GM12872 (cell line): Measurements from ENCODE around the gene PNPLA8.

Source experiments
- TF ChIP-seq, protein P1 (sequence below): IDR thresholded peaks from 3 replicates; pipeline ENCODE4 v1.5.1; 2011; ENCODE audit warnings: low read depth, mild to moderate bottlenecking, low read length, moderate library complexity; ENCODE audit not compliant: insufficient read depth

The PNPLA8 gene

DNA sequence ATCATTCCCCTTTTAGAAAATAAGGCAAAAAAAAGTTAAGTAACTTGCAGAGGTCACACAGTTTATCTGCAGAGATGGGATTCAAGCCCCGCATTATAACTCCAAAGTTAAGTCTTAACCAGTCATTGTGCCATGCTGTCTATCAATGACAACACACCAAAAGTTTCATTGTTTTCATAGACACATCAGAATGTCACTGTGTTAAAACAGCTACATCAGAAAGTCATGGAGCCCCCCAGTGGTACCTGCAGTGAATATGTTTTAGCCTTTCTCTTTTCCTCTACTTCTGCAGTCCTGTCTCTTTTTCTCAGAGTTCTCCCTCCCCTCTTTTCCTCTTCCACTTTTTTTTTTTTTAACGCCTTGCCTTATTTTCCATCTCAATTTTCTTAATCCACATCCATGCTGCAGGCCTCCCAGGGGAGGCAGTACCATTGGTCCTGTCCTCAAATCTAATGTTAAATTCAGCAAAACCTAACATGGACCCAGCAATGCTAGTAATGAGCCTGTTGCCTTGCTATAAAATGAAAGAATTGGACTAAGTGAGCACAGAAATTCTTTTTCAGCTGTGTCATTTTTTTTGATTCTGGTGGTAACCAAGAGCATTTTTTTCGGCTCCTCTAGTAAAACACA is 65.9 kb downstream of the PNPLA8 start:
- TF ChIP-seq, protein P1, sequence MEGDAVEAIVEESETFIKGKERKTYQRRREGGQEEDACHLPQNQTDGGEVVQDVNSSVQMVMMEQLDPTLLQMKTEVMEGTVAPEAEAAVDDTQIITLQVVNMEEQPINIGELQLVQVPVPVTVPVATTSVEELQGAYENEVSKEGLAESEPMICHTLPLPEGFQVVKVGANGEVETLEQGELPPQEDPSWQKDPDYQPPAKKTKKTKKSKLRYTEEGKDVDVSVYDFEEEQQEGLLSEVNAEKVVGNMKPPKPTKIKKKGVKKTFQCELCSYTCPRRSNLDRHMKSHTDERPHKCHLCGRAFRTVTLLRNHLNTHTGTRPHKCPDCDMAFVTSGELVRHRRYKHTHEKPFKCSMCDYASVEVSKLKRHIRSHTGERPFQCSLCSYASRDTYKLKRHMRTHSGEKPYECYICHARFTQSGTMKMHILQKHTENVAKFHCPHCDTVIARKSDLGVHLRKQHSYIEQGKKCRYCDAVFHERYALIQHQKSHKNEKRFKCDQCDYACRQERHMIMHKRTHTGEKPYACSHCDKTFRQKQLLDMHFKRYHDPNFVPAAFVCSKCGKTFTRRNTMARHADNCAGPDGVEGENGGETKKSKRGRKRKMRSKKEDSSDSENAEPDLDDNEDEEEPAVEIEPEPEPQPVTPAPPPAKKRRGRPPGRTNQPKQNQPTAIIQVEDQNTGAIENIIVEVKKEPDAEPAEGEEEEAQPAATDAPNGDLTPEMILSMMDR: peak; percentile 56; the same call in 2 of the 3 replicates

DNA sequence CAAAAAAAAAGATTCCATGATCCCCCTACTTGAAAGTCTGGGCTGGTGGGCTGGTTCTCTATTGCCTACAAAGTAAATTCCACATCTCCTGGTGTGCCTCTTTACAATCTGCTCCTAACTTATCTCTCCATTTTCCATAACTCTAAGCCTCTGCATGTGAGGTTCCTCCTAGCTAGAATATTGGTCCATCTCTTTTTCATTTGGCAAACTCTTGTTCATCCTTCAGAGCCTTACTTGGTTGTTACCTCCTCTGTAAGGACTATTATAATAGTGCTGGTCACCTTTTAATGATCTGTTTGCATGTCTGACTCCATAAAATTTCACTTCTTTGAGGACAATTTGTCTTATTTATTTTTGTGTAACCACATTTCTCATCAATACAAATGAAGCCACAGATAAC is 68.1 kb downstream of the PNPLA8 start:
- TF ChIP-seq, protein P1: no peak

DNA sequence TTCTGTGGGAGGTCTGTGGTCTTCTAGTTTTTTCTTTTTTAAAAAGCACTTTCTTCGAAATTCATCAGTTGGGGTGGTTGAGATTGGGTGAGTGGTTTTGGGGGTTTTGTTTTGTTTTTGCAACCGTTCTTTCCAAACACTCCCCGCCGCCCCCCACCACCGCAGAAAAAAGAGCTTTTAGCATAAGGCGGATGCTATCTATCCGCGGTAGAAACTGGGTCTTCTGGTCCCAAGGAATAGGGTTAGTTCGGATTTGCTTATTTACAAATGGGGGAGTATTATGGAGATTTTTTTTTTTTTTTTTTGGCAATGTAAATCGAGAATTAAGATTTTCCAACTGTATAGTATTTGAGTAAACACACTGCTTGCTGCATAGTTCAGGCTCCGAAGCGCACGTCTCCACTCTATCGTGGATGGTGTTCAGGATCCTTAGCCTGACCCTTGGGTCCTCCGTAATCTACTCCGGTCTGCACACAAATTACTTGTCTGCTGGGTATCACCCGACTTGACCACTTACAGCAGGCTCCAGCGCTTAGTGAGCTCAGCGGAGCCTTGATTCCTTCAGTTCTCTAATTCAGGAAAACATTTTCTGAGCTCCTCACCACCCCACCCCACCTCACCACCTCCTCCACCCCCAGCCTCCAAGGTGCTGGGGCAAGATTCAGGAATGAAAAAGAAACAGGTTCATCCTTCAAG is 68.9 kb downstream of the PNPLA8 start:
- TF ChIP-seq, protein P1: no peak

DNA sequence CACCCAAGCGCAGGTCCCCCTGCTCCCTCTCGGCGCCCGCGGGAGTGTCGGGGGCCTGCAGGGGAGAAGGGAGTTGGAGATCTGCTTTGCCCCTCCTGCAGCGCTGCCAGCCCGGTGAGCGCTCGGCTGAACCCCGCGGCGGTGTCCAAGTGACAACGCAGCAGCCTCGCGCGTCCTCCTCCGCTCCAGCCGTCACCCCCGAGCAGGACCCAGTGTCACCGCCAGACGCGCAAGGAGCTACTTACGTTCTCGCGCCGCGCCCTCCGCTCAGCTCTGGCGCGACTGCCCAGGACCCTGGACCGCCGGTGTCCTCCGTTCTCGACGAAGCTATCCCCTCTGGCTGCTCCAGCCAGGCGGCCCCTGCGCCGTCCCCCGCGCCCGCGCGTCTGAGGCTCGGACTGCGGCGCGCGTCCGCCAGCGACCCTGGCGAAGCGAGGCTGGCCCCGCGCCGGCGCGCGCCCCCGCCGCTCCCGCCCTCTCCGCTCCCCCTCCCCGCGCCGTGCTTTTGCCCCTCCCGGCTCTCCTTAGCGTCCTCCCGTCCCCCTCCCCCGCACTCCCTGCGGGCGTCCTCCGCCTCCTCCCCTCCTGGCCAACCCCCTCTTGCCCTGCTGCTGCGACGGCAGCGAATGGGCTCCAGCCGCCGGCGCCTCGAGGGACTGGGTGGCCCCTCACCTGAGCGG is 69.8 kb downstream of the PNPLA8 start, which contains the start of gene NRCAM:
TSS of gene NRCAM (minus strand) at position 439 of the 680 bp plus-strand sequence. CDS start 216,372 bp downstream, outside the sequence.
- TF ChIP-seq, protein P1: no peak

DNA sequence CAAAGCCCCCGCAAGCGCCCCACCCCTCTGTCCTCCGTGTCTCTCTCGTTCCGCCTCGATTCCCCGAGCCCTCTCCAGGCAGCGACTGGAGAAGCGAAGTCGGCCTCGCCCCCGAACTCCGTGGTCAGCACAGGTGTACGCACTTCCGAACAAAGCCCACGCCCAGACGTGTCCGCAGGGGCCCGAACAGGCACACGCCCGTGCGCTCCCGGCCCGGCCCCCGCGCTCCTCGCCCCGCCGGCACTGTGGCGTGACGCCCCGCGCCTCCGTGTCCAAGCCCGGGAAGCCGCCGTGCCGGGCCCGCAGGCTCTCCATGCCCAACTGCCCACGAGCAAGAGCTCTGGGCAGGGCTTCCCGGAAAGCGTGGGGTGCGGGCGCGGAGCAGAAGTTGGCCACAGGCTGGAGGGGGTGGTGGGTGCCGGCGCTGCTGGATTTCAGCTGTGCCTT is 70.4 kb downstream of the PNPLA8 start:
- TF ChIP-seq, protein P1: no peak

DNA sequence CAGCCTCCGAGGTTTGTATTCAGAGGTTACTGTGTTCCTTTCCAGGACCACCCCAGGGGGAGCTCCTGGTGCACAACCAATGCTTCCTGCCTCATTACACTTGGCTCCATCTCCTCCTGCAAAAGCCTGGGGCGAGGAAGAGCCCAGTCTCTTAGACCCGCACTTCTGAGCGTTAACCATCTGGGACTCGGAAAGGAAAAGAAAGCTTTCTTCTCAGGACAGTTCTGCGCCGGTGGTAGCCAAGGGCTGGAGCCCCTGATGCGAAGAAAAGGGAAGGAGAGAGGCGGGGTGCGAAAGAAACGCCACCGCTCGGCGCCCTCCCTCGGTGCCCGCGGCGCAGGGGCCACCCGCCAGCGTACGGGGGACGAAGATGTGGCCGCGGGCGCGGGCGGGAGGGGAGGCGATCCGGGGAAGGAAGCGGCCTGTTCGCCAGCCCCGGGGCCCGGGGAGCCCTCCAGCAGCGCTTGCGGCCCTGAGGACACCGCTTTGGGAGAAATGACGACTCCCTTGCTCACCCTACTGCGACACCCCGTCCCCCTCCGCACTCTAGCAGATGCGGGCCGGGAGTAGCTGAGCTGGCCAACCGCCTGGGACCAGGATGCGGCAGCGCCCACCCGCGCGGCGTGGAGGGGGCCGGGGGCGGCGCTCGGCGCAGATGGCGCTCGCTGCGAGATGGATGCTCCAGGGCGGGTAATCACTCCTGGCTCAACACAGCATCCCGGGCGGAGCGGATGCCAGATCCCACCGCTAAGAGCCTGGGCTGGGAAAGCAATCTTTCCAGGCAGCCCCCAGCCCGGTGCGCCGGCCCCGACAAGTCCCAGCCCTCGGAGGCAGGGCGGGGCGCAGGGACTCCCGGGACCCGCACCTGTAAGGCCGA is 71.0 kb downstream of the PNPLA8 start:
- TF ChIP-seq, protein P1: no peak

DNA sequence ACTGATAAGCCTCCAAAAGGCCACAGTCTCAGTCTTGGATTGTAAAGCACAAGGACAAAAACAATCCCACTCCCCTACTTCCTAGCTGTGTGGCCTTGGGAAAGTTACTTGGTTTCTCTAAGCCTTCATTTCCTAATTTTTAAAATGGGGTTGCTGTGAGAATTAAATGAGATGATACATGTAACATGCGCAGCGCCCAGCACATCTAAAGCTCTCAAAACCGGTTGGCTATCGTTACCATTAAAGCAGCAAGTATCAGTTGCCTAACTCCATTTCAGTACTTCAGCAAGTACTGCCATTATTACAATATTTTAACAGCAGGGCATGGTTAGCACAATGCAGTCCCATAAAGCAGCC is 71.6 kb downstream of the PNPLA8 start:
- TF ChIP-seq, protein P1: no peak
